Lung (tissue), 12 donors: ENCODE measurements around the gene PTPRE. TPM values are rescaled to one million over a fixed set of nuclear protein-coding genes. Genes with fewer than 3 reads are reported as not detected.

Source experiments
- ATAC-seq: fragments of 200-7000 bp; cut with Tn5 transposase; one replicate; pipeline ENCODE4 v1.9.1; 2020; ENCODE audit warnings: moderate number of reproducible peaks; ENCODE audit not compliant: insufficient read depth, low FRiP score
- DNase-seq, 3 donors: peaks; one replicate each; pipeline ENCODE4 v3.0.0-alpha.2; 2013 to 2017
- H3K27ac ChIP-seq, 2 donors: one replicate each; pipeline ENCODE4 v1.5.1; 2013; ENCODE audit warnings: mild to moderate bottlenecking in 2 of 2, moderate library complexity in 2 of 2, control low read depth in 1 of 2, inconsistent platforms in 1 of 2, low read depth in 1 of 2, low read length in 1 of 2
- H3K27me3 ChIP-seq, 3 donors: one replicate each; pipeline ENCODE4 v1.5.1; 2013; ENCODE audit warnings: low read length in 2 of 3; ENCODE audit not compliant: control insufficient read depth in 3 of 3, insufficient read depth in 3 of 3
- H3K36me3 ChIP-seq, 4 donors: one replicate each; pipeline ENCODE4 v1.5.1; 2013; ENCODE audit warnings: low read length in 4 of 4, mild to moderate bottlenecking in 1 of 4, moderate library complexity in 1 of 4; ENCODE audit not compliant: control insufficient read depth in 4 of 4, insufficient read depth in 4 of 4
- H3K4me1 ChIP-seq, 5 donors: one replicate each; pipeline ENCODE4 v1.5.1; 2013; ENCODE audit warnings: low read length in 5 of 5, mild to moderate bottlenecking in 2 of 5, moderate library complexity in 1 of 5; ENCODE audit not compliant: control insufficient read depth in 5 of 5, insufficient read depth in 5 of 5
- H3K4me3 ChIP-seq: one replicate; pipeline ENCODE4 v1.5.1; 2013; ENCODE audit warnings: mild to moderate bottlenecking, control low read depth, moderate library complexity
- H3K9ac ChIP-seq, 2 donors: one replicate each; pipeline ENCODE4 v1.5.1; 2013; ENCODE audit warnings: low read length in 2 of 2, control low read depth in 1 of 2; ENCODE audit not compliant: insufficient read depth in 1 of 2
- H3K9me3 ChIP-seq, 4 donors: one replicate each; pipeline ENCODE4 v1.5.1; 2013; ENCODE audit warnings: low read length in 3 of 4, mild to moderate bottlenecking in 1 of 4, moderate library complexity in 1 of 4; ENCODE audit not compliant: control insufficient read depth in 4 of 4, insufficient read depth in 3 of 4
- WGBS, 2 donors: extraction: QIAGEN DNeasy Blood & Tissue Kit; methylation state at CpG; one replicate each; pipeline ENCODE4 v1.1.7; 2013; 5-methylcytosine and 5-hydroxymethylcytosine counted together
- polyA plus RNA-seq, 2 donors: library from polyadenylated mRNA; stranded (reverse); fragments of 200-250 nt; gene quantifications; one replicate each; pipeline ENCODE4 v1.2.1, GENCODE V29; 2013
- total RNA-seq, 2 donors: library from RNA; depleted of rRNA in 1 of 2; stranded (reverse); fragments of >200 nt in 1 of 2; gene quantifications; one replicate each; pipeline ENCODE4 v1.2.1, GENCODE V29; 2014 to 2021
- TF ChIP-seq, protein P1 (sequence below): IDR thresholded peaks from 2 replicates; pipeline ENCODE4 v1.5.1; 2012; ENCODE audit warnings: mild to moderate bottlenecking; ENCODE audit errors: control extremely low read depth, extremely low read depth
- donor health status: control.
- donor health status: control.
- donor health status: Bipolar disorder and iron deficiency.
- donor health status: healthy.
- donor health status: DM: yes; HTN: yes; CAD: no.

PTPRE gene
- total and polyA plus RNA-seq, 4 donors, result 15.5 to 68.7 (median 36.5) TPM

DNA sequence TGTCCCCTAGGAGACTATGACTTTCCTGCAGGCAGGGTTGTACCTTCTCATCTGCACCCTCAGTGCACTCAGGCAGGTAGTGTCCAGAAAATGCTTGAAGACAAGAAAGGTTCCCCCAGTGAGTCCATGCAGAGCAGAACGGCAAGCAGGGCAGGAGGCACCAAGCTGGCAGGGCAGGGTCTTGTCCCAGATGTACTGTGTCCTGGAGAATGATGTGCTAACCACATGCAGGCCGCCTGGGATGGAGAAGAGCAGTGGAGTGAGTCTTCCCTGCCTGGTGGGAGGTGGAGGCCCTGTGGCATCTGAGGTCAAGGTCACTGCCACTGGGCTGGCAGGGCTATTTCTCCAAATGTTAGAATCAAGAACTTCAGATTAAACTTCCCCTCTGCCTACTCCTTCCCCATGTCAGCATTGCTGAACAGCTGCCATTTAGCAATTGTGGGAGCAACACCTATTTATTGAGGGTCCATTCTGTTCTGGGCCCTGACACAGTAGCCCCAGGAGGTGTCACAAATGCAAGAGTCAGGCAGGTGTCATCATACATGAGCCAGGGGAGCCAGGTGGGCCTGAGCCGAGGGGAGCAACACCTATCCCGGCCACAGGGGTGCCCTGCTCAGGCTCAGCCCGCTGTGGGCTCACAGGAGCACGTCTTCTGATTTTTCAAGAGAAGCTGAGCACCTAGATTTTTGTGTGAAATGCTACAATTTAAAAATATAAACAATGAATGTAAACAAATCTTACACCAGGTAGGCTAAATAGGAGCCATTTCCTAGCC, 34.1 kb downstream of the PTPRE start:
- Histone ChIP-seq H3K4me1 (peaks cover 0 to 18% (median 4%) of the 10 kb centered on the region in 5 donors), H3K4me3 (no peak overlapping the region), H3K9ac (no peak overlapping the region), H3K36me3 (no peaks in the 10 kb centered on the region), H3K27me3 (no peaks in the 10 kb centered on the region), H3K27ac (no peak overlapping the region), H3K9me3 (no peaks in the 10 kb centered on the region)
- TF ChIP-seq, protein P1, sequence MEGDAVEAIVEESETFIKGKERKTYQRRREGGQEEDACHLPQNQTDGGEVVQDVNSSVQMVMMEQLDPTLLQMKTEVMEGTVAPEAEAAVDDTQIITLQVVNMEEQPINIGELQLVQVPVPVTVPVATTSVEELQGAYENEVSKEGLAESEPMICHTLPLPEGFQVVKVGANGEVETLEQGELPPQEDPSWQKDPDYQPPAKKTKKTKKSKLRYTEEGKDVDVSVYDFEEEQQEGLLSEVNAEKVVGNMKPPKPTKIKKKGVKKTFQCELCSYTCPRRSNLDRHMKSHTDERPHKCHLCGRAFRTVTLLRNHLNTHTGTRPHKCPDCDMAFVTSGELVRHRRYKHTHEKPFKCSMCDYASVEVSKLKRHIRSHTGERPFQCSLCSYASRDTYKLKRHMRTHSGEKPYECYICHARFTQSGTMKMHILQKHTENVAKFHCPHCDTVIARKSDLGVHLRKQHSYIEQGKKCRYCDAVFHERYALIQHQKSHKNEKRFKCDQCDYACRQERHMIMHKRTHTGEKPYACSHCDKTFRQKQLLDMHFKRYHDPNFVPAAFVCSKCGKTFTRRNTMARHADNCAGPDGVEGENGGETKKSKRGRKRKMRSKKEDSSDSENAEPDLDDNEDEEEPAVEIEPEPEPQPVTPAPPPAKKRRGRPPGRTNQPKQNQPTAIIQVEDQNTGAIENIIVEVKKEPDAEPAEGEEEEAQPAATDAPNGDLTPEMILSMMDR, result no peak
- 92 to 94% methylated on average over 6 of the region's 6 CpGs for WGBS, 2 donors
- ATAC-seq (no peak), DNase-seq (no peak)

GRCh38 chr10:127942811-127943210, 35.9 kb downstream of the PTPRE start:
- DNase-seq (no peak), ATAC-seq (no peak)
- no peaks in the 10 kb centered on the region for H3K36me3 ChIP-seq
- WGBS, 2 donors, result 34 to 45% methylated on average over 7 of the region's 7 CpGs
- H3K4me1 ChIP-seq, result peaks cover 0 to 17% (median 4%) of the 10 kb centered on the region in 5 donors
- H3K9ac ChIP-seq, result no peak overlapping the region
- H3K9me3 ChIP-seq, result no peaks in the 10 kb centered on the region
- no peak overlapping the region for H3K27ac ChIP-seq
- TF ChIP-seq, protein P1, result no peak
- no peaks in the 10 kb centered on the region for H3K27me3 ChIP-seq
- no peak overlapping the region for H3K4me3 ChIP-seq

- WGBS, 2 donors, result 83 to 87% methylated on average over 10 of the region's 10 CpGs
- Histone ChIP-seq H3K9me3 (no peaks in the 10 kb centered on the region), H3K4me1 (peaks cover 0 to 17% (median 4%) of the 10 kb centered on the region in 5 donors), H3K9ac (no peak overlapping the region), H3K27me3 (no peaks in the 10 kb centered on the region), H3K27ac (no peak overlapping the region), H3K36me3 (no peaks in the 10 kb centered on the region), H3K4me3 (no peak overlapping the region)
- DNase-seq (no peak), ATAC-seq (no peak)
- TF ChIP-seq, protein P1, result no peak
These were observed 36.5 kb downstream of the PTPRE start for GRCh38 chr10:127943336-127943910.
